Measurements from ENCODE around the gene LDLRAD4.

LDLRAD4 gene

GRCh38 chr18:13470516-13471197 lies 252.1 kb downstream of the LDLRAD4 start:
- peaks cover 14% of the 10 kb centered on the region for H3K9me3 Mint-ChIP-seq
- TF ChIP-seq CTCF (IDR thresholded peaks at IDR 0.05; ENCODE audit: unreplicated experiment in 3 of 3) = no peak
- peak overlapping the region; percentile 50 to 93 (median 79) for H3K27ac Mint-ChIP-seq
- H3K4me1 Mint-ChIP-seq = peaks cover 23% of the 10 kb centered on the region
- peaks cover 2% of the 10 kb centered on the region for H3K36me3 Mint-ChIP-seq (ENCODE audit: low read depth)
- H3K27me3 Mint-ChIP-seq (ENCODE audit: low read depth) = peaks cover 3% of the 10 kb centered on the region
- H3K4me3 Mint-ChIP-seq = no peak overlapping the region

- TF ChIP-seq CTCF (IDR thresholded peaks at IDR 0.05; ENCODE audit: unreplicated experiment in 3 of 3) = no peak
- H3K4me1 Mint-ChIP-seq = peaks cover 27% of the 10 kb centered on the region
- H3K27me3 Mint-ChIP-seq (ENCODE audit: low read depth) = peaks cover 3% of the 10 kb centered on the region
- peaks cover 14% of the 10 kb centered on the region for H3K9me3 Mint-ChIP-seq
- H3K36me3 Mint-ChIP-seq (ENCODE audit: low read depth) = peaks cover 5% of the 10 kb centered on the region
- H3K27ac Mint-ChIP-seq = peak overlapping the region; percentile 50 to 93 (median 79)
- no peak overlapping the region for H3K4me3 Mint-ChIP-seq
Observed at GRCh38 chr18:13471198-13471845, 252.8 kb downstream of the LDLRAD4 start.

GRCh38 chr18:13471971-13472628 lies 253.5 kb downstream of the LDLRAD4 start:
- H3K36me3 Mint-ChIP-seq (ENCODE audit: low read depth) = peaks cover 5% of the 10 kb centered on the region
- peak overlapping the region; percentile 20 to 93 (median 79) for H3K27ac Mint-ChIP-seq

GRCh38 chr18:13473751-13474150 lies 255.2 kb downstream of the LDLRAD4 start:
- Mint-ChIP-seq H3K36me3 (ENCODE audit: low read depth) (peaks cover 5% of the 10 kb centered on the region), H3K4me1 (peaks cover 34% of the 10 kb centered on the region), H3K27ac (peak overlapping the region in 1 of 3 experiments; percentile 2), H3K27me3 (ENCODE audit: low read depth) (peaks cover 3% of the 10 kb centered on the region), H3K9me3 (peaks cover 3% of the 10 kb centered on the region), H3K4me3 (no peak overlapping the region)
- no peak for TF ChIP-seq CTCF (IDR thresholded peaks at IDR 0.05; ENCODE audit: unreplicated experiment in 3 of 3)

More at GRCh38 chr18:13471971-13472628, 253.5 kb downstream of the LDLRAD4 start:
- peaks cover 3% of the 10 kb centered on the region for H3K27me3 Mint-ChIP-seq (ENCODE audit: low read depth)
- peaks cover 7% of the 10 kb centered on the region for H3K9me3 Mint-ChIP-seq
- H3K4me3 Mint-ChIP-seq = no peak overlapping the region
- no peak for TF ChIP-seq CTCF (IDR thresholded peaks at IDR 0.05; ENCODE audit: unreplicated experiment in 3 of 3)
- H3K4me1 Mint-ChIP-seq = peaks cover 29% of the 10 kb centered on the region

GRCh38 chr18:13474336-13474735 lies 255.8 kb downstream of the LDLRAD4 start:
- H3K36me3 Mint-ChIP-seq (ENCODE audit: low read depth) = peaks cover 5% of the 10 kb centered on the region
- H3K4me1 Mint-ChIP-seq = peaks cover 34% of the 10 kb centered on the region

More at GRCh38 chr18:13474336-13474735, 255.8 kb downstream of the LDLRAD4 start:
- H3K4me3 Mint-ChIP-seq = no peak overlapping the region
- peaks cover 4% of the 10 kb centered on the region for H3K9me3 Mint-ChIP-seq
- peak overlapping the region in 1 of 3 experiments; percentile 2 for H3K27ac Mint-ChIP-seq
- peaks cover 3% of the 10 kb centered on the region for H3K27me3 Mint-ChIP-seq (ENCODE audit: low read depth)
- TF ChIP-seq CTCF (IDR thresholded peaks at IDR 0.05; ENCODE audit: unreplicated experiment in 3 of 3) = no peak

Data from nephron (organoid).